ENCODE measurements around the gene CLTC. TPM values are rescaled to one million over a fixed set of nuclear protein-coding genes. Genes with fewer than 3 reads are reported as not detected.

Gene CLTC
- total RNA-seq, 2 donors from 2014 or later, result 342 to 393 TPM

DNA sequence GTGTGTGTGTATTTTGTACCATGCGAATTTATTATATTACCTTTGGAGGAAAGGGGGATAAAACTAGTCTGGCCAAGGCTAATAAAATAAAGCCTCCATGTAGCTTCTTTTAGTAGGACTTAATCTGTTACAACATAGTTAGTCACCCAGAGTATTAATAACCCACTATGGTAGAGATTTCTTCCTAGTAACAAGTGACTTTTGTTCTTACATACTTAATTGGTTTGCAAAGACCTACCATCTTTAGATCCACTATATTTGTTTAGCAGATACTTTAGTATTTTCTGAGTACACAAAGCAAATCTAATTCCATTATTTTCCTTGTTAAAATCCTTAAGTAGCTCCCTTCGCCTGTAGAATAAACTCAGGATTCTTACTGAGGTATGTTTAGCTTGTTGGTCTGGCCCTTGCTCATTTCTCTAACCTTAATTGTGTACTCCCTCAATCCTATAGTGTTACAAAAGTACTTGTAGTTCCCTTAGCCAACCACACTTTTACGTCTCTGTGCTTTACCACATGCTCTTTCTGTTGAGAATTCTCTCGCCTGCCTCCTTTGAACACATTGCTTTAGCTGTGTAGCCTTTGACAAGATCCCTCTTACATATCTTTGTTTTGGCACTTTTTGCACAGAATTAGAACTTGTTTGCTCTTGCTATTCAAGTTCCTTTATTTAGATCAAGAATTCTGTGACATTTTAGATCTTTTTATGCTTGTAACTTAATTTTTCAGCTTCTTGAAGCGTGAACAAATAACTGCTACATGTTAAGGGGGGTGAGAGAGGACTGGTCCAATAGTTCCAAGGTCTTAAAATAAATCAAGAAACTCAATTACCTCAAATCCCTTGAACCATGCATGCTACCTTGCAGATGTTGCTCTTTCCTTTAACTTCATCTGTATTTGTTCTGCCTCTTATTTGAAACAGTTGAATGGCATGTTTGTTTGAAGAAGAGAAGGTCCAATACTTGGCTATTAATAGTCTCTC is 23.8 kb downstream of the CLTC start:
- TF ChIP-seq, protein P1, sequence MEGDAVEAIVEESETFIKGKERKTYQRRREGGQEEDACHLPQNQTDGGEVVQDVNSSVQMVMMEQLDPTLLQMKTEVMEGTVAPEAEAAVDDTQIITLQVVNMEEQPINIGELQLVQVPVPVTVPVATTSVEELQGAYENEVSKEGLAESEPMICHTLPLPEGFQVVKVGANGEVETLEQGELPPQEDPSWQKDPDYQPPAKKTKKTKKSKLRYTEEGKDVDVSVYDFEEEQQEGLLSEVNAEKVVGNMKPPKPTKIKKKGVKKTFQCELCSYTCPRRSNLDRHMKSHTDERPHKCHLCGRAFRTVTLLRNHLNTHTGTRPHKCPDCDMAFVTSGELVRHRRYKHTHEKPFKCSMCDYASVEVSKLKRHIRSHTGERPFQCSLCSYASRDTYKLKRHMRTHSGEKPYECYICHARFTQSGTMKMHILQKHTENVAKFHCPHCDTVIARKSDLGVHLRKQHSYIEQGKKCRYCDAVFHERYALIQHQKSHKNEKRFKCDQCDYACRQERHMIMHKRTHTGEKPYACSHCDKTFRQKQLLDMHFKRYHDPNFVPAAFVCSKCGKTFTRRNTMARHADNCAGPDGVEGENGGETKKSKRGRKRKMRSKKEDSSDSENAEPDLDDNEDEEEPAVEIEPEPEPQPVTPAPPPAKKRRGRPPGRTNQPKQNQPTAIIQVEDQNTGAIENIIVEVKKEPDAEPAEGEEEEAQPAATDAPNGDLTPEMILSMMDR (conservative IDR thresholded peaks at IDR 0.05), result no peak
- Histone ChIP-seq H3K9me3 (ENCODE audit: control insufficient read depth, low read length) (no peaks in the 10 kb centered on the region), H3K4me3 (ENCODE audit: low read length) (peak overlapping the region; percentile 7), H3K36me3 (ENCODE audit: control insufficient read depth, insufficient read depth, low read length) (peaks cover 52% of the 10 kb centered on the region), H3K27me3 (ENCODE audit: control insufficient read depth, insufficient read depth, low read length, poor library complexity, severe bottlenecking) (no peaks in the 10 kb centered on the region), H3K4me1 (ENCODE audit: control insufficient read depth, insufficient read depth, low read length) (peaks cover 2% of the 10 kb centered on the region), H3K9ac (ENCODE audit: extremely low read depth, low read length, poor library complexity, severe bottlenecking) (no peak overlapping the region), H3K27ac (ENCODE audit: low read depth, low read length) (no peak overlapping the region)
- no peak overlapping the region for H3K4me3 Mint-ChIP-seq
- no peaks in the 10 kb centered on the region for H3K27me3 Mint-ChIP-seq (ENCODE audit: insufficient read depth)
- H3K27ac Mint-ChIP-seq, result peak overlapping the region; percentile 2
- no peak for DNase-seq
- H3K9me3 Mint-ChIP-seq, result no peaks in the 10 kb centered on the region
- WGBS, 2 experiments (ENCODE audit: insufficient coverage in 1 of 2, insufficient read length in 1 of 2), result 81 to 84% methylated on average over 2 to 5 of the region's 5 CpGs
- H3K4me1 Mint-ChIP-seq, result peaks cover 48% of the 10 kb centered on the region
- H3K36me3 Mint-ChIP-seq (ENCODE audit: low read depth), result peaks cover 24% of the 10 kb centered on the region

DNA sequence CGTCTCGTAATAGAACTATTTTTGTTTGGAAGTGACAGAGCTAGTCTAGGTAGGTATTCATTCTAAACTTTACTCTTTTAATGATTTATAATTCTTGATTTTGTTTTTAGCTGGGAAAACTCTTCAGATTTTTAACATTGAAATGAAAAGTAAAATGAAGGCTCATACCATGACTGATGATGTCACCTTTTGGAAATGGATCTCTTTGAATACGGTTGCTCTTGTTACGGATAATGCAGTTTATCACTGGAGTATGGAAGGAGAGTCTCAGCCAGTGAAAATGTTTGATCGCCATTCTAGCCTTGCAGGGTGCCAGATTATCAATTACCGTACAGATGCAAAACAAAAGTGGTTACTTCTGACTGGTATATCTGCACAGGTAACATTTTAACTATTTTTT is 27.6 kb downstream of the CLTC start:
- Histone ChIP-seq H3K27me3 (ENCODE audit: control insufficient read depth, insufficient read depth, low read length, poor library complexity, severe bottlenecking) (no peaks in the 10 kb centered on the region), H3K4me1 (ENCODE audit: control insufficient read depth, insufficient read depth, low read length) (peaks cover 2% of the 10 kb centered on the region), H3K36me3 (ENCODE audit: control insufficient read depth, insufficient read depth, low read length) (peaks cover 78% of the 10 kb centered on the region), H3K4me3 (ENCODE audit: low read length) (peak overlapping the region; percentile 61), H3K9ac (ENCODE audit: extremely low read depth, low read length, poor library complexity, severe bottlenecking) (no peak overlapping the region), H3K27ac (ENCODE audit: low read depth, low read length) (no peak overlapping the region), H3K9me3 (ENCODE audit: control insufficient read depth, low read length) (peaks cover 29% of the 10 kb centered on the region)
- peaks cover 7% of the 10 kb centered on the region for H3K9me3 Mint-ChIP-seq
- peak overlapping the region; percentile 5 for H3K4me3 Mint-ChIP-seq
- peak overlapping the region; percentile 50 for H3K27ac Mint-ChIP-seq
- H3K27me3 Mint-ChIP-seq (ENCODE audit: insufficient read depth), result no peaks in the 10 kb centered on the region
- TF ChIP-seq, protein P1 (conservative IDR thresholded peaks at IDR 0.05), result no peak
- WGBS, 2 experiments (ENCODE audit: insufficient coverage in 1 of 2, insufficient read length in 1 of 2), result 86 to 88% methylated on average over 5 to 6 of the region's 6 CpGs
- peaks cover 40% of the 10 kb centered on the region for H3K4me1 Mint-ChIP-seq
- peaks cover 60% of the 10 kb centered on the region for H3K36me3 Mint-ChIP-seq (ENCODE audit: low read depth)
- no peak for DNase-seq

DNA sequence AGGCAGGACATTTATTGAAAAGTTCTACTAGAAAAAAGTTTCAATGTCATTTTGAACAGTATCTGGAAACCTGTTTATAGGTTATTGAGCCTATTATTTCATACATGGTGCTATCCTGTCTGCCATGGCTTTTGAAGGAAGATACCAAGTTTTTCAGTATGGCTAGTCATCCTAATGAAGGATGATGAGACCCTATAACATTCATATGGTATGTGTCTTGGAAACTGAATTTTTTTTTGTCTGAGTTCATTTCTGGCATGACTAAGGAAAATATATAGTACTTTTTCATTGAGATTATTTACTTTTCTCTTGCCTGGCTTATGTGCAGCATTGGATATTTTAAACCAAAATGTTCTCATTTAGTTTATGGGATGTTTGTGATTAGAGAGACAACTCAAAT is 30.2 kb downstream of the CLTC start:
- H3K9ac ChIP-seq (ENCODE audit: extremely low read depth, low read length, poor library complexity, severe bottlenecking), result no peak overlapping the region
- no peak overlapping the region for H3K4me3 Mint-ChIP-seq
- H3K27ac Mint-ChIP-seq, result no peak overlapping the region
- H3K36me3 ChIP-seq (ENCODE audit: control insufficient read depth, insufficient read depth, low read length), result peaks cover 87% of the 10 kb centered on the region
- H3K4me1 Mint-ChIP-seq, result peaks cover 28% of the 10 kb centered on the region
- H3K36me3 Mint-ChIP-seq (ENCODE audit: low read depth), result peaks cover 70% of the 10 kb centered on the region
- H3K4me1 ChIP-seq (ENCODE audit: control insufficient read depth, insufficient read depth, low read length), result peaks cover 2% of the 10 kb centered on the region
- H3K4me3 ChIP-seq (ENCODE audit: low read length), result no peak overlapping the region
- H3K27me3 ChIP-seq (ENCODE audit: control insufficient read depth, insufficient read depth, low read length, poor library complexity, severe bottlenecking), result no peaks in the 10 kb centered on the region
- TF ChIP-seq, protein P1 (conservative IDR thresholded peaks at IDR 0.05), result no peak
- H3K9me3 ChIP-seq (ENCODE audit: control insufficient read depth, low read length), result peaks cover 35% of the 10 kb centered on the region
- no peak overlapping the region for H3K27ac ChIP-seq (ENCODE audit: low read depth, low read length)
- no peak for DNase-seq
- H3K9me3 Mint-ChIP-seq, result peaks cover 14% of the 10 kb centered on the region
- H3K27me3 Mint-ChIP-seq (ENCODE audit: insufficient read depth), result no peaks in the 10 kb centered on the region
